Left lung (tissue), 14 donors: ENCODE measurements around the gene SPATA13. TPM values are rescaled to one million over a fixed set of nuclear protein-coding genes. Genes with fewer than 3 reads are reported as not detected.

ENCODE experiments used
- ATAC-seq: fragments of 200-7000 bp; cut with Tn5 transposase; one replicate; pipeline ENCODE4 v1.9.1; 2020; ENCODE audit warnings: moderate library complexity
- DNase-seq, 4 donors: peaks; one replicate each; pipeline ENCODE4 v3.0.0-alpha.2; 2013 to 2020
- H3K27ac ChIP-seq, 2 donors: fragments of 200-600 bp; sonication (generic) in 1 of 2; one replicate each; pipeline versions ENCODE4 v1.5.0 to v1.8.0; 2020 to 2021
- H3K27me3 ChIP-seq, 2 donors: fragments of 200-600 bp; sonication (generic) in 1 of 2; one replicate each; pipeline versions ENCODE4 v1.5.0 to v1.8.0; 2020 to 2021
- H3K36me3 ChIP-seq, 2 donors: fragments of 200-600 bp; sonication (generic) in 1 of 2; one replicate each; pipeline versions ENCODE4 v1.5.0 to v1.8.0; 2020 to 2021
- H3K4me1 ChIP-seq, 2 donors: fragments of 200-600 bp; one replicate each; pipeline ENCODE4 v1.8.0; 2021
- H3K4me3 ChIP-seq, 2 donors: fragments of 200-600 bp; sonication (generic) in 1 of 2; one replicate each; pipeline versions ENCODE4 v1.5.0 to v1.8.0; 2020 to 2021; ENCODE audit warnings: mild to moderate bottlenecking in 1 of 2
- H3K9me3 ChIP-seq, 2 donors: fragments of 200-600 bp; sonication (generic) in 1 of 2; one replicate each; pipeline versions ENCODE4 v1.5.0 to v1.8.0; 2020 to 2021
- CTCF ChIP-seq, 2 donors: fragments of 200-600 bp; sonication (generic) in 1 of 2; IDR thresholded peaks; one replicate each; pipeline versions ENCODE4 v1.5.0 to v1.8.0; 2021; ENCODE audit warnings: antibody characterized with exemption in 2 of 2
- intact Hi-C, 2 donors: fragments of 100-400 bp; cut with DNase I; formaldehyde crosslinking; loops; one replicate each; pipeline versions ENCODE4 v1.11.2 to v1.14.2; 2022
- long read RNA-seq, 12 donors: library from polyadenylated mRNA in 2 of 12; unstranded in 2 of 12; transcript quantifications; one replicate each; pipeline ENCODE4 v2.0.0 and lab custom pipeline, GENCODE V29; 2019 to 2026
- polyA plus RNA-seq, 6 donors: library from polyadenylated mRNA; unstranded; fragments of 120-200 nt; gene quantifications; one replicate each; pipeline ENCODE4 v1.2.1, GENCODE V29; 2013; ENCODE audit not compliant: insufficient read length in 6 of 6
- total RNA-seq, 2 donors: library from RNA; stranded (reverse); fragmentation: NEBNext Ultra II Directional; extraction: Animal tissue kit (Norgen Biotek cat#: 25700); gene quantifications; one replicate each; pipeline ENCODE4 v1.2.1, GENCODE V29; 2021
- donor health status: DM: no; HTN: yes; CAD: no.
- donor health status: DM: no; HTN: no; CAD: no.

SPATA13 gene
- 10 to 100 TPM; 18.6 to 31.4 TPM for total RNA-seq
- 10 to 100 TPM; 11.4 to 15.8 (median 13.6) TPM for polyA plus RNA-seq
- long read RNA-seq, donor 1, partial matches to known transcripts, result 0 of 3 reads
- long read RNA-seq, donor 1, other reads (novel, unspliced or antisense), result 0 of 3 reads
- long read RNA-seq, donor 2, partial matches to known transcripts, result 0 of 2 reads
- long read RNA-seq, donor 2, other reads (novel, unspliced or antisense), result 0 of 2 reads
- long read RNA-seq, donor 3, partial matches to known transcripts, result 0 of 1 reads
- long read RNA-seq, donor 3, other reads (novel, unspliced or antisense), result 0 of 1 reads
- long read RNA-seq, donor 4, partial matches to known transcripts, result 1 of 2 reads
- long read RNA-seq, donor 4, other reads (novel, unspliced or antisense), result 0 of 2 reads
- long read RNA-seq, donor 5, partial matches to known transcripts, result 0 of 2 reads
- long read RNA-seq, donor 5, other reads (novel, unspliced or antisense), result 0 of 2 reads
- long read RNA-seq, donor 6, result 0 reads
- long read RNA-seq, donor 7, partial matches to known transcripts, result 0 of 1 reads
- long read RNA-seq, donor 7, other reads (novel, unspliced or antisense), result 0 of 1 reads
- long read RNA-seq, donor 8, partial matches to known transcripts, result 0 of 1 reads
- long read RNA-seq, donor 8, other reads (novel, unspliced or antisense), result 0 of 1 reads
- long read RNA-seq, donor 9, result 0 reads
- long read RNA-seq, donor 10, partial matches to known transcripts, result 0 of 9 reads
- long read RNA-seq, donor 10, other reads (novel, unspliced or antisense), result 7 of 9 reads
- long read RNA-seq, donor 11, full-length matches to known transcripts, result 6 of 6 reads
- long read RNA-seq, donor 11, partial matches to known transcripts, result 0 of 6 reads
- long read RNA-seq, donor 11, other reads (novel, unspliced or antisense), result 0 of 6 reads
- long read RNA-seq, donor 12, partial matches to known transcripts, result 0 of 1 reads
- long read RNA-seq, donor 12, other reads (novel, unspliced or antisense), result 0 of 1 reads

GRCh38 chr13:24160458-24161009, at the start of gene SPATA13:
Gene SPATA13 (plus strand): TSS chr13:24160720. CDS start chr13:24222930, 62,210 bp downstream.
- peak; percentile 80 to 97 (median 93) for DNase-seq
- peak within 1 kb of the TSS; percentile 83 to 86 for H3K4me3 ChIP-seq
- intact Hi-C loops, result no loop called here
- no peak for TF ChIP-seq CTCF (IDR thresholded peaks at IDR 0.05)
- H3K9me3 ChIP-seq, result no peaks in the 10 kb centered on the region
- peaks cover 5 to 22% of the 10 kb centered on the region in 2 donors for H3K4me1 ChIP-seq
- H3K27ac ChIP-seq, result peak within 1 kb of the TSS; percentile 79
- peak; percentile 99 for ATAC-seq
- H3K27me3 ChIP-seq, result peaks cover 0 to 17% of the 10 kb centered on the region in 2 donors
- H3K36me3 ChIP-seq, result no peaks in the 10 kb centered on the region

- H3K27me3 ChIP-seq, result no peaks in the 10 kb centered on the region
- no peak for ATAC-seq
- TF ChIP-seq CTCF (IDR thresholded peaks at IDR 0.05), result no peak
- H3K36me3 ChIP-seq, result no peaks in the 10 kb centered on the region
- H3K27ac ChIP-seq, result no peak overlapping the region
- H3K4me3 ChIP-seq, result no peak overlapping the region
- no peaks in the 10 kb centered on the region for H3K4me1 ChIP-seq
- DNase-seq, result no peak
- intact Hi-C loops, result no loop called here
- H3K9me3 ChIP-seq, result no peaks in the 10 kb centered on the region
Observed at GRCh38 chr13:24112791-24113190, 47.7 kb upstream of the SPATA13 start.

- intact Hi-C loops, result no loop called here
- DNase-seq (no peak), ATAC-seq (no peak)
- TF ChIP-seq CTCF (IDR thresholded peaks at IDR 0.05), result no peak
- Histone ChIP-seq H3K9me3 (no peaks in the 10 kb centered on the region), H3K4me3 (no peak overlapping the region), H3K36me3 (no peaks in the 10 kb centered on the region), H3K27ac (no peak overlapping the region), H3K4me1 (peaks cover 0 to 5% of the 10 kb centered on the region in 2 donors), H3K27me3 (no peaks in the 10 kb centered on the region)
Observed at GRCh38 chr13:24115671-24116070, 44.8 kb upstream of the SPATA13 start.

- no peak for TF ChIP-seq CTCF (IDR thresholded peaks at IDR 0.05)
- Histone ChIP-seq H3K4me1 (peaks cover 0 to 5% of the 10 kb centered on the region in 2 donors), H3K27me3 (no peaks in the 10 kb centered on the region), H3K27ac (no peak overlapping the region), H3K4me3 (no peak overlapping the region), H3K9me3 (no peaks in the 10 kb centered on the region), H3K36me3 (no peaks in the 10 kb centered on the region)
- DNase-seq (no peak), ATAC-seq (no peak)
- intact Hi-C loops, result no loop called here
Observed at GRCh38 chr13:24116131-24116530, 44.4 kb upstream of the SPATA13 start.
